C4-2B (cell line): ENCODE results near the gene PEF1.

Source experiments
- H3K27ac ChIP-seq: fragments of 450-650 bp; 2 replicates; pipeline ENCODE4 v1.5.1; 2017
- CTCF ChIP-seq: fragments of 450-650 bp; conservative IDR thresholded peaks from 2 replicates; pipeline ENCODE4 v1.5.1; 2017; ENCODE audit warnings: mild to moderate bottlenecking
- ZFX ChIP-seq: fragments of 450-650 bp; IDR thresholded peaks from 2 replicates; pipeline ENCODE4 v1.6.1; 2017

Gene PEF1

GRCh38 chr1:31678681-31679080 is 34.0 kb upstream of the PEF1 start:
- H3K27ac ChIP-seq, result no peak overlapping the region
- TF ChIP-seq CTCF, result no peak
- TF ChIP-seq ZFX, result no peak

- H3K27ac ChIP-seq, result no peak overlapping the region
- TF ChIP-seq ZFX, result no peak
- TF ChIP-seq CTCF, result no peak
Observed at GRCh38 chr1:31677949-31678348, 33.3 kb upstream of the PEF1 start.

- TF ChIP-seq CTCF (no peak), ZFX (no peak)
- H3K27ac ChIP-seq, result no peak overlapping the region
Observed at GRCh38 chr1:31677401-31677800, 32.7 kb upstream of the PEF1 start.

GRCh38 chr1:31675756-31676155 is 31.1 kb upstream of the PEF1 start:
- TF ChIP-seq CTCF (no peak), ZFX (no peak)
- no peak overlapping the region for H3K27ac ChIP-seq

GRCh38 chr1:31675161-31675560 is 30.5 kb upstream of the PEF1 start:
- TF ChIP-seq ZFX (no peak), CTCF (no peak)
- H3K27ac ChIP-seq, result no peak overlapping the region

GRCh38 chr1:31674626-31675025 is 29.9 kb upstream of the PEF1 start:
- TF ChIP-seq CTCF (no peak), ZFX (no peak)
- no peak overlapping the region for H3K27ac ChIP-seq

GRCh38 chr1:31673433-31673832 is 28.8 kb upstream of the PEF1 start:
- TF ChIP-seq CTCF (no peak), ZFX (no peak)
- no peak overlapping the region for H3K27ac ChIP-seq

GRCh38 chr1:31672986-31673385 is 28.3 kb upstream of the PEF1 start:
- no peak overlapping the region for H3K27ac ChIP-seq
- no peak for TF ChIP-seq CTCF
- TF ChIP-seq ZFX, result no peak
